HEK293 (cell line): ENCODE measurements around the gene KCNK3.
A peak's percentile ranks its signal among the peaks of the same experiment; 100 is the strongest.

Experiments used
- CTCF ChIA-PET: fragments of 350-600 bp; formaldehyde crosslinking; extraction: SDS; loops from one replicate; lab custom pipeline; 2021; ENCODE audit warnings: antibody characterized with exemption; lab: Yijun Ruan, JAX
- POLR2A ChIA-PET: fragments of 300-600 bp; formaldehyde crosslinking; extraction: SDS; loops from one replicate; lab custom pipeline; 2020; ENCODE audit warnings: antibody characterized with exemption, inconsistent platforms; lab: Yijun Ruan, JAX
- H3K27ac ChIP-seq: fragments of 200-500 bp; sonication (Bioruptor generic); 2 replicates; pipeline ENCODE4 v1.5.1; 2014; ENCODE audit warnings: low read depth, low read length, control low read depth, inconsistent platforms; ENCODE audit errors: extremely low read depth
- H3K36me3 ChIP-seq, 2 experiments: fragments of 200-500 bp in 1 of 2; sonication (Bioruptor generic) in 1 of 2; 1 replicate in 1 of 2; 2 replicates in 1 of 2; pipeline ENCODE4 v1.5.1; 2014 to 2017; ENCODE audit warnings: inconsistent platforms in 2 of 2, low read length in 2 of 2; ENCODE audit not compliant: control insufficient read depth in 2 of 2, insufficient read depth in 1 of 2
- H3K4me1 ChIP-seq: fragments of 200-500 bp; sonication (Bioruptor generic); 2 replicates; pipeline ENCODE4 v1.5.1; 2014; ENCODE audit warnings: mild to moderate bottlenecking, low read length, inconsistent platforms; ENCODE audit not compliant: control insufficient read depth, insufficient read depth
- H3K4me3 ChIP-seq: 2 replicates; pipeline ENCODE4 v1.5.1; 2011; ENCODE audit warnings: low read depth, mild to moderate bottlenecking, control low read depth, low read length, moderate library complexity
- H3K9me3 ChIP-seq: fragments of 200-500 bp; sonication (Bioruptor generic); 2 replicates; pipeline ENCODE4 v1.5.1; 2014; ENCODE audit warnings: low read depth, low read length, inconsistent platforms; ENCODE audit not compliant: control insufficient read depth, insufficient read depth
- FEZF1 ChIP-seq: fragments of 450-650 bp; formaldehyde crosslinking; IDR thresholded peaks from 2 replicates; pipeline ENCODE4 v1.5.1; 2016; ENCODE audit warnings: missing biosample characterization, missing genetic modification characterization
- HOXD13 ChIP-seq: sonication (generic); formaldehyde crosslinking; IDR thresholded peaks from 2 replicates; pipeline ENCODE4 v1.8.0; 2022; ENCODE audit warnings: missing genetic modification reagents, borderline replicate concordance
- KLF10 ChIP-seq: fragments of 450-650 bp; IDR thresholded peaks from 2 replicates; pipeline ENCODE4 v1.5.1; 2018; ENCODE audit warnings: missing biosample characterization, mild to moderate bottlenecking, missing genetic modification characterization
- OVOL3 ChIP-seq: fragments of 450-650 bp; formaldehyde crosslinking; IDR thresholded peaks from 2 replicates; pipeline ENCODE4 v1.5.1; 2016; ENCODE audit warnings: missing biosample characterization, missing genetic modification characterization
- PRDM1 ChIP-seq: fragments of 450-650 bp; formaldehyde crosslinking; IDR thresholded peaks from 2 replicates; pipeline ENCODE4; 2016; ENCODE audit warnings: missing biosample characterization, missing genetic modification characterization
- REST ChIP-seq: fragments of 450-650 bp; formaldehyde crosslinking; IDR thresholded peaks from 2 replicates; pipeline ENCODE4 v1.5.1; 2016; ENCODE audit warnings: missing biosample characterization, missing genetic modification characterization
- SP7 ChIP-seq: fragments of 450-650 bp; formaldehyde crosslinking; IDR thresholded peaks from 2 replicates; pipeline ENCODE4 v1.5.1; 2016; ENCODE audit warnings: missing biosample characterization, missing genetic modification characterization
- TRIM28 ChIP-seq: IDR thresholded peaks from 2 replicates; pipeline ENCODE4 v1.6.1; 2011; ENCODE audit warnings: low read length, control low read depth, borderline replicate concordance
- ZIC2 ChIP-seq: fragments of 450-650 bp; formaldehyde crosslinking; IDR thresholded peaks from 2 replicates; pipeline ENCODE4 v1.5.1; 2016; ENCODE audit warnings: missing biosample characterization, missing genetic modification characterization
- ZNF223 ChIP-seq: fragments of 450-650 bp; formaldehyde crosslinking; IDR thresholded peaks from 2 replicates; pipeline ENCODE4 v1.5.1; 2016; ENCODE audit warnings: missing biosample characterization, missing genetic modification characterization
- ZNF239 ChIP-seq: fragments of 450-650 bp; formaldehyde crosslinking; IDR thresholded peaks from 2 replicates; pipeline ENCODE4 v1.5.1; 2016; ENCODE audit warnings: missing biosample characterization, missing genetic modification characterization
- ZNF292 ChIP-seq: fragments of 450-650 bp; formaldehyde crosslinking; IDR thresholded peaks from 2 replicates; pipeline ENCODE4 v1.5.1; 2016; ENCODE audit warnings: low read depth, missing biosample characterization, missing genetic modification characterization, borderline replicate concordance
- ZNF423 ChIP-seq: fragments of 450-650 bp; formaldehyde crosslinking; IDR thresholded peaks from 2 replicates; pipeline ENCODE4 v1.5.1; 2016; ENCODE audit warnings: missing biosample characterization, missing genetic modification characterization
- ZNF48 ChIP-seq: fragments of 450-650 bp; formaldehyde crosslinking; IDR thresholded peaks from 2 replicates; pipeline ENCODE4 v1.5.1; 2016; ENCODE audit warnings: missing biosample characterization, missing genetic modification characterization
- ZNF555 ChIP-seq: fragments of 450-650 bp; formaldehyde crosslinking; conservative IDR thresholded peaks from 2 replicates; pipeline ENCODE4 v1.5.1; 2017; ENCODE audit warnings: missing biosample characterization, mild to moderate bottlenecking, missing genetic modification characterization, inconsistent platforms
- ZNF561 ChIP-seq: fragments of 450-650 bp; IDR thresholded peaks from 2 replicates; pipeline ENCODE4 v1.5.1; 2018; ENCODE audit warnings: missing biosample characterization, missing genetic modification characterization, borderline replicate concordance
- ZNF596 ChIP-seq: fragments of 450-650 bp; IDR thresholded peaks from 2 replicates; pipeline ENCODE4 v1.5.0; 2018; ENCODE audit warnings: missing biosample characterization, mild to moderate bottlenecking, missing genetic modification characterization, moderate library complexity
- ZNF76 ChIP-seq: fragments of 450-650 bp; formaldehyde crosslinking; IDR thresholded peaks from 2 replicates; pipeline ENCODE4; 2016; ENCODE audit warnings: low read depth, missing biosample characterization, missing genetic modification characterization, borderline replicate concordance
- ZNF776 ChIP-seq: fragments of 450-650 bp; formaldehyde crosslinking; IDR thresholded peaks from 2 replicates; pipeline ENCODE4 v1.5.0; 2017; ENCODE audit warnings: missing biosample characterization, missing genetic modification characterization, borderline replicate concordance
- ZNF777 ChIP-seq: fragments of 450-650 bp; formaldehyde crosslinking; IDR thresholded peaks from 2 replicates; pipeline ENCODE4 v1.5.1; 2017; ENCODE audit warnings: missing biosample characterization, missing genetic modification characterization, borderline replicate concordance
- TF ChIP-seq, protein P1 (sequence below): fragments of 450-650 bp; formaldehyde crosslinking; IDR thresholded peaks from 2 replicates; pipeline ENCODE4 v1.5.1; 2016; ENCODE audit warnings: missing biosample characterization, missing genetic modification characterization

The KCNK3 gene

DNA sequence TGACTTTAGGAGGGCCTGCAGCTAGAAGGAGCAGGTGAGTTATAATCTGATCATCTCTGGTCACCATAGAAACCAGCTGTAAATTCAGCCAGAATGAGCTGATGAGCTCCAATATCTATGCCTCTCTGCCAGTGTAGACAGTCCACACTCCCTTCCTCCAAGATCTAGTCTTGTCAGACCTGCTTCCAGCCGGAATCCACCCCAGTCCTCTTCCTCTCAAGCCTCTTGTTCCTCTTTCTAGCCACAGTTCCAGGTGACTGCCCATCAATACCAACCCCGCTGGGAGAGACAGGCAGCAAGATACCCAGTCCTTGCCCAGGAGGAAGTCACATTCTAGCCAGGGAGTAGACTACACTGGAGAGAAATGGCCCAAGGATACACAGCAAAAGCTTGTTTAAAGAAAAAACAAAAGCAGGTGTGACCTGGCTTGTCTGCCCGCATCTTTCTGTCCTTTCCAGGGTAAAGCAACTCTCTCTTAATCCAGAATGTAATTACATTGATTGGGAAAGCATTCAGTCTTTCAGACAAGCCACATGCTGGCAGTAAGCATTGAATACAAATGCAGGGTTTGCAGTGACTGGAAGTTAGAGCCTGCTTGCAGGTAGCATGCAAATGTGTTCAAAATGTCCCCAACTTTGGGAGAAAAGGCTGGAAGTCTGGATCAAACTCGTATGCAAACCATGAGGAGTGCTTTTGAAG lies 62.6 kb downstream of the KCNK3 start:
- Histone ChIP-seq H3K27ac (no peak overlapping the region), H3K36me3 (no peaks in the 10 kb centered on the region), H3K9me3 (no peaks in the 10 kb centered on the region), H3K4me3 (no peak overlapping the region), H3K4me1 (no peaks in the 10 kb centered on the region)
- TF ChIP-seq, protein P1, sequence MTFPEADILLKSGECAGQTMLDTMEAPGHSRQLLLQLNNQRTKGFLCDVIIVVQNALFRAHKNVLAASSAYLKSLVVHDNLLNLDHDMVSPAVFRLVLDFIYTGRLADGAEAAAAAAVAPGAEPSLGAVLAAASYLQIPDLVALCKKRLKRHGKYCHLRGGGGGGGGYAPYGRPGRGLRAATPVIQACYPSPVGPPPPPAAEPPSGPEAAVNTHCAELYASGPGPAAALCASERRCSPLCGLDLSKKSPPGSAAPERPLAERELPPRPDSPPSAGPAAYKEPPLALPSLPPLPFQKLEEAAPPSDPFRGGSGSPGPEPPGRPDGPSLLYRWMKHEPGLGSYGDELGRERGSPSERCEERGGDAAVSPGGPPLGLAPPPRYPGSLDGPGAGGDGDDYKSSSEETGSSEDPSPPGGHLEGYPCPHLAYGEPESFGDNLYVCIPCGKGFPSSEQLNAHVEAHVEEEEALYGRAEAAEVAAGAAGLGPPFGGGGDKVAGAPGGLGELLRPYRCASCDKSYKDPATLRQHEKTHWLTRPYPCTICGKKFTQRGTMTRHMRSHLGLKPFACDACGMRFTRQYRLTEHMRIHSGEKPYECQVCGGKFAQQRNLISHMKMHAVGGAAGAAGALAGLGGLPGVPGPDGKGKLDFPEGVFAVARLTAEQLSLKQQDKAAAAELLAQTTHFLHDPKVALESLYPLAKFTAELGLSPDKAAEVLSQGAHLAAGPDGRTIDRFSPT (tag by site-specific recombination): no peak
- no peak for TF ChIP-seq ZNF596
- no peak for TF ChIP-seq ZNF239 (tag by site-specific recombination)
- no peak for TF ChIP-seq OVOL3
- no peak for TF ChIP-seq REST (tag by site-specific recombination)
- TF ChIP-seq ZNF776 (tag by site-specific recombination): no peak
- no peak for TF ChIP-seq ZNF76 (tag by site-specific recombination)
- no peak for TF ChIP-seq KLF10 (tag by site-specific recombination)
- no peak for TF ChIP-seq SP7
- no peak for TF ChIP-seq ZNF423 (tag by site-specific recombination)
- TF ChIP-seq ZNF777 (tag by site-specific recombination): no peak
- CTCF ChIA-PET: interaction anchor here (1.3 to 3.8 kb wide), 2 partner anchors 9 to 177 kb away, joined by 4 to 20 read pairs; no protein-coding TSS in a partner anchor
- POLR2A ChIA-PET: no interaction called here

GRCh38 chr2:26756337-26756736 lies 63.8 kb downstream of the KCNK3 start:
- POLR2A ChIA-PET: no interaction called here
- no peaks in the 10 kb centered on the region for H3K9me3 ChIP-seq
- H3K36me3 ChIP-seq: no peaks in the 10 kb centered on the region
- TF ChIP-seq TRIM28 (no peak), FEZF1 (tag by site-specific recombination) (0 out of 2 replicates have a peak, but pooled peaks have one; percentile 9)
- CTCF ChIA-PET: interaction anchor here (0.7 to 3.8 kb wide), 2 partner anchors 10 to 179 kb away, joined by 6 to 20 read pairs; no protein-coding TSS in a partner anchor
- H3K4me1 ChIP-seq: no peaks in the 10 kb centered on the region
- no peak overlapping the region for H3K4me3 ChIP-seq
- H3K27ac ChIP-seq: no peak overlapping the region

- Histone ChIP-seq H3K4me3 (no peak overlapping the region), H3K27ac (no peak overlapping the region), H3K9me3 (no peaks in the 10 kb centered on the region), H3K36me3 (no peaks in the 10 kb centered on the region), H3K4me1 (no peaks in the 10 kb centered on the region)
- ChIA-PET POLR2A (no interaction called here), CTCF (interaction anchor here (0.8 to 3.8 kb wide), 3 partner anchors 12 to 152 kb away, joined by 3 to 20 read pairs (median 4); no protein-coding TSS in a partner anchor)
- TF ChIP-seq HOXD13 (no peak), ZNF48 (tag by site-specific recombination) (no peak), ZIC2 (tag by site-specific recombination) (no peak), ZNF555 (tag by site-specific recombination) (no peak), ZNF292 (tag by site-specific recombination) (no peak), ZNF561 (tag by site-specific recombination) (no peak), PRDM1 (tag by site-specific recombination) (peak; percentile 71), REST (tag by site-specific recombination) (no peak), ZNF223 (tag by site-specific recombination) (no peak)
Measured at GRCh38 chr2:26757873-26758789, 65.6 kb downstream of the KCNK3 start.
